ENCODE results near the gene SP110. TPM values are rescaled to one million over a fixed set of nuclear protein-coding genes. Genes with fewer than 3 reads are reported as not detected.

Gene SP110
- total RNA-seq, 1 donor from 2014 or later: 61.7 TPM

- H3K27me3 ChIP-seq (ENCODE audit: insufficient read depth, low read length): no peaks in the 10 kb centered on the region
Observed at GRCh38 chr2:230176996-230177395, 42.8 kb downstream of the SP110 start.

DNA sequence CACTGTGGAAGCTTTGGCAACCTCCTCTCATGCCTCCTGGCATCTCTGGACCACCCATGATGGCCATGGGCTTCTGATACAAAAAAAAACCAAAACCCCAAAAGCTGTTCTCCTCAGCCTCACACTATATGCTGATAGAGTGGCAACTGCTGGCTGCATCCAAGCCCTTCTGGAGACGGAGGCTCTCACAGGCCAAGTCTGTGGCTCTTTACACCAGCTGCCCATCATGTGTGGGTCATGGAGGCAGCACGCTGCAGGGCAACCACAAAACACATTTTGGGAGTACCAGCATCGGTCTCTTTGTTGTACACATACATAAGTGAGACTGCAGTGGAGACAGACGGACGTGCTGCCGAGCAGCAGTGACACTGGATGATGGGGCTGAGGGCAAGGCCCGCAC lies 45.3 kb downstream of the SP110 start:
- TF ChIP-seq, protein P1, sequence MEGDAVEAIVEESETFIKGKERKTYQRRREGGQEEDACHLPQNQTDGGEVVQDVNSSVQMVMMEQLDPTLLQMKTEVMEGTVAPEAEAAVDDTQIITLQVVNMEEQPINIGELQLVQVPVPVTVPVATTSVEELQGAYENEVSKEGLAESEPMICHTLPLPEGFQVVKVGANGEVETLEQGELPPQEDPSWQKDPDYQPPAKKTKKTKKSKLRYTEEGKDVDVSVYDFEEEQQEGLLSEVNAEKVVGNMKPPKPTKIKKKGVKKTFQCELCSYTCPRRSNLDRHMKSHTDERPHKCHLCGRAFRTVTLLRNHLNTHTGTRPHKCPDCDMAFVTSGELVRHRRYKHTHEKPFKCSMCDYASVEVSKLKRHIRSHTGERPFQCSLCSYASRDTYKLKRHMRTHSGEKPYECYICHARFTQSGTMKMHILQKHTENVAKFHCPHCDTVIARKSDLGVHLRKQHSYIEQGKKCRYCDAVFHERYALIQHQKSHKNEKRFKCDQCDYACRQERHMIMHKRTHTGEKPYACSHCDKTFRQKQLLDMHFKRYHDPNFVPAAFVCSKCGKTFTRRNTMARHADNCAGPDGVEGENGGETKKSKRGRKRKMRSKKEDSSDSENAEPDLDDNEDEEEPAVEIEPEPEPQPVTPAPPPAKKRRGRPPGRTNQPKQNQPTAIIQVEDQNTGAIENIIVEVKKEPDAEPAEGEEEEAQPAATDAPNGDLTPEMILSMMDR (IDR thresholded peaks at IDR 0.05; ENCODE audit: insufficient read depth, low read depth, low read length): no peak
- no peak for TF ChIP-seq EZH2 (IDR thresholded peaks at IDR 0.05; ENCODE audit: insufficient read depth, low read length)
- Mint-ChIP-seq H3K9me3 (ENCODE audit: unreplicated experiment) (no peaks in the 10 kb centered on the region), H3K4me1 (ENCODE audit: low read depth, unreplicated experiment) (peaks cover 5% of the 10 kb centered on the region), H3K4me3 (ENCODE audit: unreplicated experiment) (no peak overlapping the region), H3K36me3 (ENCODE audit: low read depth, unreplicated experiment) (peaks cover 39% of the 10 kb centered on the region), H3K27ac (ENCODE audit: unreplicated experiment) (no peak overlapping the region), H3K27me3 (ENCODE audit: low read depth, unreplicated experiment) (no peaks in the 10 kb centered on the region)
- no peak overlapping the region for H2AFZ ChIP-seq (ENCODE audit: low read depth, low read length)
- no peaks in the 10 kb centered on the region for H4K20me1 ChIP-seq (ENCODE audit: insufficient read depth, low read length)
- H3K9ac ChIP-seq (ENCODE audit: low read length): no peak overlapping the region
- DNase-seq (ENCODE audit: low read depth): no peak
- H3K27me3 ChIP-seq (ENCODE audit: insufficient read depth, low read length): no peaks in the 10 kb centered on the region
- no peaks in the 10 kb centered on the region for H3K9me3 ChIP-seq (ENCODE audit: insufficient read depth, low read depth, low read length)
- H3K79me2 ChIP-seq (ENCODE audit: insufficient read depth, low read length): no peaks in the 10 kb centered on the region
- no peak overlapping the region for H3K27ac ChIP-seq (ENCODE audit: low read depth, low read length)
- H3K36me3 ChIP-seq (ENCODE audit: insufficient read depth, low read length): peaks cover 3% of the 10 kb centered on the region
- no peak overlapping the region for H3K4me3 ChIP-seq (ENCODE audit: insufficient read depth, low read depth, low read length)
- no peak for FAIRE-seq
- H3K4me1 ChIP-seq (ENCODE audit: insufficient read depth, low read length): no peaks in the 10 kb centered on the region
- no peak overlapping the region for H3K4me2 ChIP-seq (ENCODE audit: low read length)

More at GRCh38 chr2:230176996-230177395, 42.8 kb downstream of the SP110 start:
- H3K36me3 Mint-ChIP-seq (ENCODE audit: low read depth, unreplicated experiment): peaks cover 42% of the 10 kb centered on the region
- Histone ChIP-seq H3K27ac (ENCODE audit: low read depth, low read length) (no peak overlapping the region), H3K79me2 (ENCODE audit: insufficient read depth, low read length) (no peaks in the 10 kb centered on the region), H3K4me2 (ENCODE audit: low read length) (no peak overlapping the region), H3K9ac (ENCODE audit: low read length) (no peak overlapping the region), H3K9me3 (ENCODE audit: insufficient read depth, low read depth, low read length) (no peaks in the 10 kb centered on the region), H2AFZ (ENCODE audit: low read depth, low read length) (no peak overlapping the region), H3K4me1 (ENCODE audit: insufficient read depth, low read length) (no peaks in the 10 kb centered on the region), H3K36me3 (ENCODE audit: insufficient read depth, low read length) (peaks cover 3% of the 10 kb centered on the region), H4K20me1 (ENCODE audit: insufficient read depth, low read length) (no peaks in the 10 kb centered on the region), H3K4me3 (ENCODE audit: insufficient read depth, low read depth, low read length) (no peak overlapping the region)
- no peak overlapping the region for H3K27ac Mint-ChIP-seq (ENCODE audit: unreplicated experiment)
- H3K4me3 Mint-ChIP-seq (ENCODE audit: unreplicated experiment): no peak overlapping the region
- DNase-seq (ENCODE audit: low read depth) (no peak), FAIRE-seq (no peak)
- no peaks in the 10 kb centered on the region for H3K4me1 Mint-ChIP-seq (ENCODE audit: low read depth, unreplicated experiment)
- H3K27me3 Mint-ChIP-seq (ENCODE audit: low read depth, unreplicated experiment): peaks cover 2% of the 10 kb centered on the region
- H3K9me3 Mint-ChIP-seq (ENCODE audit: unreplicated experiment): no peaks in the 10 kb centered on the region
- TF ChIP-seq, protein P1 (IDR thresholded peaks at IDR 0.05; ENCODE audit: insufficient read depth, low read depth, low read length): no peak
- no peak for TF ChIP-seq EZH2 (IDR thresholded peaks at IDR 0.05; ENCODE audit: insufficient read depth, low read length)

DNA sequence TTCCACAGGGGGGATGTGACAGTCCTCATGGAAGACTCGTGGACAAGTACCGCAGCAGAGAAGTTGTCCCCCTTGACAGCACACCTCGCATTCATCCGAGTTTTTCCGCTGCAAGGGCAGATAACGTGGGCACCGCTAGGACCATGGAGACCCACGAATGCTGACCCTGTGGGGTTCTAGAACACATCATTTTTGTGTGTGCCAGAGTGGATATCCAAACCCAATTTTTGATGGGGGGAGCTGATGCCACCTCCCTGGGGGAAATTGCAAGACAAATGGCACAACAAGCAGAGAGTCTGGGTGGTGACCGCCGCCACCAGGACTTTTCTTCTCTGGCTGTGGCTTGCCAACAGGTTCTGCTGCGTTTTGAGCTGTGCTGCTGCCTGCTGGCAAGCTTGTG lies 46.9 kb downstream of the SP110 start:
- Histone ChIP-seq H3K27ac (ENCODE audit: low read depth, low read length) (no peak overlapping the region), H4K20me1 (ENCODE audit: insufficient read depth, low read length) (no peaks in the 10 kb centered on the region), H3K4me1 (ENCODE audit: insufficient read depth, low read length) (no peaks in the 10 kb centered on the region), H3K27me3 (ENCODE audit: insufficient read depth, low read length) (no peaks in the 10 kb centered on the region), H3K9me3 (ENCODE audit: insufficient read depth, low read depth, low read length) (no peaks in the 10 kb centered on the region), H2AFZ (ENCODE audit: low read depth, low read length) (no peak overlapping the region), H3K4me2 (ENCODE audit: low read length) (no peak overlapping the region), H3K36me3 (ENCODE audit: insufficient read depth, low read length) (peaks cover 3% of the 10 kb centered on the region), H3K4me3 (ENCODE audit: insufficient read depth, low read depth, low read length) (no peak overlapping the region), H3K79me2 (ENCODE audit: insufficient read depth, low read length) (no peaks in the 10 kb centered on the region), H3K9ac (ENCODE audit: low read length) (no peak overlapping the region)
- H3K9me3 Mint-ChIP-seq (ENCODE audit: unreplicated experiment): no peaks in the 10 kb centered on the region
- no peak overlapping the region for H3K4me3 Mint-ChIP-seq (ENCODE audit: unreplicated experiment)
- H3K36me3 Mint-ChIP-seq (ENCODE audit: low read depth, unreplicated experiment): peaks cover 43% of the 10 kb centered on the region
- H3K4me1 Mint-ChIP-seq (ENCODE audit: low read depth, unreplicated experiment): peaks cover 5% of the 10 kb centered on the region
- no peak for TF ChIP-seq EZH2 (IDR thresholded peaks at IDR 0.05; ENCODE audit: insufficient read depth, low read length)
- TF ChIP-seq, protein P1 (IDR thresholded peaks at IDR 0.05; ENCODE audit: insufficient read depth, low read depth, low read length): no peak
- no peak overlapping the region for H3K27ac Mint-ChIP-seq (ENCODE audit: unreplicated experiment)
- FAIRE-seq (no peak), DNase-seq (ENCODE audit: low read depth) (no peak)
- no peaks in the 10 kb centered on the region for H3K27me3 Mint-ChIP-seq (ENCODE audit: low read depth, unreplicated experiment)

Measured in astrocyte (in vitro differentiated cells and primary cell).